Fibroblast of skin of right biceps (primary cell): ENCODE data around the gene MYORG.
A peak's percentile ranks its signal among the peaks of the same experiment; 100 is the strongest.
"Not testable (repeated sequence)": the region's sequence is repeated elsewhere in the genome, so short reads cannot be mapped to it uniquely, and the experiment has no call there.

Experiments
- DNase-seq: peaks from one replicate; pipeline ENCODE4 v3.0.0-alpha.2; 2013

Gene MYORG

DNA sequence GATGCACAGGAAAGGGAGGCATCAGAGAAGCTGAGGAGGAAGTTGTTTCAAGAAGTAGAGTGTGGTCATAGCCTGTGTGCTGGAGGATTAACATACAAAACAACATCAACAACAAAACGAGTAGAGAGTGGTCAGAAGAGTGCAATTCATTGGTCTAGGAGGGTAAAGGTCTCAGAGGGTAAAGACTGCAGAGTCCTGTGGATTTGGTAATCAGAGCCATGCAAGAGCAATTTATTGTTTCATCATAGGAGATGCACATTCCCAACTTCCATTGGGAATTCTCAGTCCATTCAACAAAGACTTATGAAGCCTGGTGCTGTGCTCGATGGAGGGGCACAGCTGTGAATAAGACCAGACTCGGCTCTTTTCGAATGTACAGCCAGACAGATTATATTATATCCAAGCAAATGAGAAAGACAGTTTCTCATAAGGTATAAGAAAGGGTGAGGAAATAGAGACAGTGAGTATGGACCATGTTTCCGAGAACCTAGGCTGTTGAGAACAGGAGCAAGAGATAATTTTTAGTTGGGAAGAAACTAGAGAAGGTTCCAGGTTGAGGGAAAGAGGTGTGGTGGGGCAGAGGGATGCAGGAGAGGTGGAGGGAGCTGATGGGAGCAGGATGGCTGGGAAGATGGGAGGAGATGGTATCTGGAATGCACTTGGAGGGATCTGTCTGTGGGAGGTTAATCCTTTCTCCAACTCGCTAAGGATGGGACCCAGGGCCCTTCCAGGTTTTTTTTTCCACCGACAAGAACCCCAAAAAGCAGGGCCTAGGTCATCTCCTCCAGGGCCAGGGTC, 7.9 kb upstream of the MYORG start:
- DNase-seq: no peak

DNA sequence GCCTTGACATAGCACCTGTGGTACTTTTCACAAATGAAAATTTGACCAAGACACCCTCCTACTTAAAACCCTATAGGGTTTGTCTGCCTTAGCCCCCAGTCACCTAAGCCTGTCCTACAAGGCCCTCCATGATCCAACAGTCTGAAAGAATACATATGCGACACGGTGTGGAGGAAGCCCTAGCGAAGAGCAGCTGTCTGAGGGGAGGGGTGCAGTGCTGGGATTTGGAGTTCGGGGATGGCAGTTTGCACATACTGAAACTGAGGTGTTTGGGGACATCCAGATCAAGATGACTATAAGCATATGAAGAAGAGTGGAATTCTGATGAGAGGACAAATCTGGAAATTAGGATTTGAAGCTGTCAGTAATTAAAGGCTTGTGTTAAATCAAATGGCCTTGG, 7.2 kb upstream of the MYORG start:
- DNase-seq: no peak

DNA sequence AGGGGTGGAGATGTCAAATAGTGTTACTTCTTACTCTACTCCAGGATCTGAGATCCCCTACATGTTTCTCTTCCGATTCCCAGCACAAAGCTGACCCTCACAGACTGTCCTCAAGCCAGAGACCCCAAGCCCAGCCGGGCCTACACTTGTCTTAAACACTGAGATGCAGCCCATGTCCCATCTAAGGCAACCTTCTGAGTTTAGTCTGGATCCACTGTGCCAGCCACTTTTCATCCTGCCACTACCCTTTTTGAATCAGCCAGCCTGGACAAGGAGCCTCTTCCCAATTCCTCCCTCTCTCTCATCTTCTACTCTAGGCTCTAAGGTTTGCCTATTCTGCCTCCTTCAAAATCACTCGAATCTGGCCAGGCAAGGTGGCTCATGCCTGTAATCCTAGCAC, 6.2 kb upstream of the MYORG start:
- no peak for DNase-seq

DNA sequence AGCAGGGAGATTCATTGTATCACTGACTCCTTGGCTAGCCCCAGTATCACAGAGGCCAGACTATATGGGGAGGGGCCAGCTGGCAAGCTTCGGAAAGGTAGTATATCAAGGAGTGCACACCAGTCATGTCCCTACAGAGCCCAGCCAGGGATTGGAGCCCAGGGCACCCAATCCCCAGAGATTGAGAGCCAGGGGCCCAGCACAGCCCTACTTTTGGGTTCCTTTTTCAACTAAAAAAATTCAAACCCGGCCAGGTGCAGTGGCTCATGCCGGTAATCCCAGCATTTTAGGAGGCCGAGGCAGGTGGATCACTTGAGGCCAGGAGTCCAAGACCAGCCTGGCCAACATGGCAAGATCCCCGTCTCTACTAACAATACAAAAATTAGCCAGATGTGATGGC, 5.4 kb upstream of the MYORG start:
- DNase-seq: no peak

DNA sequence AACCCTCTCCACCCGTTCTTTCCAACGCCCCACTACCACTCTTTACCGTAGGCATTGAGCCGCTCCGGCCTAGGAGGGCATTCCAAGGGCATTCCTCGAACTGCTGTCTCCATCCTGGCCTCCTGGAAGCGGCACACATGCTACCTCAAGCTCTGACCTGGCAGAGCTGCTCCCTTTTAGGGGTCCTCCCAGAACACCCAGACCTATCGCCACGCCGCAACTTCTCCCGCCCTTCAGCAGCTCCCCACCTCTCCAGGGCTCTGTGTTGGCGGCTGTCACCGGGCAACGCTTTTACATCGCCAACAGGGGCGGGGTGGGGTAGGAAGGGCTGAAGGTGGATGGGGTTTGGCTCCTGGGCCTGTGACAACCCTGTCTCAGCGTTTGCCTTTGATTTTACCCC, 4.6 kb upstream of the MYORG start:
- DNase-seq: no peak

DNA sequence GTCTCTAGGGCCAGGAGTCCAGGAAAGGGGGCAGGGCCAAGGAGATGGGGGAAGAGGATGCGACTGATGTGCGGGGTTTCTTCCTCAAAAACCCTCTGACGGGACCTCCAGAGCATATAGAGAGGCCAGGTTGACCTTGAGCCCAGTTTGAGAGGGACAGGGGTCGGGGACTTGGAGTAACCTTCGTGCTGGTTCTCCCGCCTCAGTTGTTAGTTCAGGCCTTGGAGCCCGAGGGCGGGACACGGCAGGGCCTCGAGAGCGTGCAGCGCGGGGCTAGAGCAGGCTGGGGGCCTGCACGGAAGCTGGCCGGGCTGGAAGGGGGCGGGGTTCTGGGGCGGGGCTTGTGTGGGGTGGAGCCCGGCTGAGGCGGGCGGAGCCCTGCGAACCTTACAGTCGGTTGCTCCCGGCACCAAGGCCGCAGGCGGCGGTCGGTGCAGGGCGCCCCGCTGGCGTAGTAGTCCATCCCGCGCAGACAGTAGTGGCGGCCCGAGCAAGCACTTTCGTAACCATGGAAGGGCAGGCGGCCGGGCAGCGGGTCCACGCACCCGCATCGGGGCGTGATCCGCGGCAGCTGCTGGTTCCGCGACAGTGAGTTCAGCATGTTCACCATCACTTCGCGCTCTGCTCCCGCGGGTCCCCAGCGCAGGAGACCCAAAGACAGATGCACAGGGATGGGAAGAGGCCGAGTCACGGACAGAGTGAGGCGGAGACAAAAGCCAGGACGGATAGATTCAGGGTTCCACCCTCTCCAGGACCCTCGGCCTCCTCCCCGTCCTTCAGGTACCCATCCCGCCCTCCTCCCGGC, 4.0 kb upstream of the MYORG start:
- peak; percentile 73 for DNase-seq

DNA sequence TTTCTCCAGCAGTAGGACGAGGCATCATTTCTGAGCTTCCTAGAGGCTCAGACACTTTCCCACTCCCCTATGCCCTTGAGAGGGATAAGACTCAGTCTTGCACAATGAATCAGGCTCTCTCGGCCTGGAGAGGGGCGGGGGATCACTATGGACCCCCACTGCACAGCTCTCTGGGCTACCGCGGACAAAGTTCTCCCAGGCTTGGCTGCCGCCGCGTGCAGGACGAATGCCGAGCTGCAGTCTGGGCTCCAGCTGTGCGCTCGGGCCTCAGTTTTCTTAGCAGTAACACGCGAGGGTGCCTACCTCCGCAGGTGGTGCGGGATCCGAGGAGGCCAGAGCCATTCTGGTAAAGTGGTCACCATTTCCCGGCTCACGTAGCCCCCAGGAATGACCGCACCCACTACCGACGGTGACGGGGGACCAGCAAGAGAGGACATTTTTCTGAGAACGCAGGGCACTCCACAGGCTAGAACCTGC, 3.4 kb upstream of the MYORG start:
- no peak for DNase-seq

DNA sequence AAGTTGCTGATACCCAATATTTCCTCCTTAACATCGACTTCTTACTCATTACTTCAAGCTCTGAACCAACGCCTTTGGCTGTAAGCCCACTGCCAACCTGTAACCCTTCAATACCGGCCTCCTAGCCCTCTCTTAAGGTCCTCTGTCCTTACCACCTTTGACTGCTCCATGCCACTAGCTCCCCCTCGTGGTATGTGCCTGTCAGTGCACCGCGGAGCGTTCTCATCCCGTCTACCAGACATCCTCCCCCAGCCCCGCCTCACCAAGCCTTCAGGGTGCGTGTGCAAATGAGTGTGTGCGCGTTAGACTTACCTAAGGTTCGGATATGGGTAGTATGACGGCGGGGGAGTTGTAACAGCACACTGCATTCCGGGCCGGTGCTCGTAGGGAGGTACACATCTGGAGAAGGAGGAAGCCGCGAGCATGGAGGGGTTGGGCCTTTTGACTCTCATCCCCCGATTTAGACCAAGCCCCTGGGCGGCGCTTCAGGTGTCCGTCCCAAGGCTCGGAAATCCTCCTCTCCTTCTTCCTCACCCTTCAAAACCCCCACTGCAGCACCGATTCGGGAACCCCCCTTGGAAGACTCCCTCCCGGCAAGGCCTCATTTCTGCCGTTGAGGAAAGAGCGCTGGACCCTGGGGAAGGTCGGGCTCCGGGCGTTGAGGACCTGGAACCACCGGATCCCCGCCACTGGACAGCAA, 2.8 kb upstream of the MYORG start:
- peak; percentile 72 for DNase-seq

DNA sequence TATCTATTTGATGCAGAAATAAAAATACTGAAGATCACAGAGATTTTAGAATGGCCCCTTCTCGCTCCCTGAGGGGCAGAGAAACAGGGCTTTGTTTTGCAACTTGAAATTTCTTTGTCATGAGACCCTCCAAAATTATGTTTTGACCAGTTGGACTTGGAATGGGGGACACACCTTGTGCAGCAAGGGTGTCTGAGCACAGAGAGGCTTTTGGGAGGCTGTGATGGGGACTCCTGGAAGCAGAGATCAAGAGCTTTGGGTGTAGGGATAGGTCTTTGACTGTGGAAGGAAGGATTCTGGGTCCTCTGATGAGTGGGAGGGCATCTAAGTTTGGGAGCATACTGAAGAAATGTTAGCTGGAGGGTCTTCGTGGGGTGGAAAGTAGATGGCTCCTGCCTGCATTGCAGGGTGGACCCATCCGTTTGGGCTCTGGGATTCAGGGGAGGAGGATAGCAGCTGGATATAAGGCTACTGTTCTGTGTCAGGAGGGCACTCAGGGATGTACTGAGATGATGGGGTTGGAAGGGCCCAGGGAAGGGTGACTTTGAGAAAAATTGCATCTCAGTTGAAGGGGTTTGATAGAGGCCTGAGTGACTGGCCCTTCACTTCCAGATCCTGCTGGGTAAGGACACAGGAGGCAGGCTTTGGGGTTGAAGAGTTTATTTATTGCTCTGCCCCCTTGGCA, 1.8 kb upstream of the MYORG start:
- DNase-seq: no peak

DNA sequence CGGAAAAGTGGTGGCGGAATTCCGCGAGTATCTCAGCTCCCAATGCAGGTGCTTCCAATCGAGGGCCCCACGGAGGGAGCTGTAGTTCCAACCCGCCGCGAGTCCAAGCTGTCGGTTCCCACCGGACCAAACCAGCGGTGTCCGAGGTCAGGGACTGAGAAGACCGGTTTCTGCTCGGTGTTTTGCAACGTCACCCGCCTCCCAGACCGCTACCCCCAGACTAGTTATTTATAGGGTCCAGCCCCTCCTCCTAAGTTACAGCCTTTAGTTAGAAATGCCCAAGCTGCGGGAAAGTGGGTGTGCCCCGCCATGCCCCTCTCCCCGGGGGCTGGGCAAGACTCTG, 677 bp upstream of the MYORG start:
- no peak for DNase-seq

DNA sequence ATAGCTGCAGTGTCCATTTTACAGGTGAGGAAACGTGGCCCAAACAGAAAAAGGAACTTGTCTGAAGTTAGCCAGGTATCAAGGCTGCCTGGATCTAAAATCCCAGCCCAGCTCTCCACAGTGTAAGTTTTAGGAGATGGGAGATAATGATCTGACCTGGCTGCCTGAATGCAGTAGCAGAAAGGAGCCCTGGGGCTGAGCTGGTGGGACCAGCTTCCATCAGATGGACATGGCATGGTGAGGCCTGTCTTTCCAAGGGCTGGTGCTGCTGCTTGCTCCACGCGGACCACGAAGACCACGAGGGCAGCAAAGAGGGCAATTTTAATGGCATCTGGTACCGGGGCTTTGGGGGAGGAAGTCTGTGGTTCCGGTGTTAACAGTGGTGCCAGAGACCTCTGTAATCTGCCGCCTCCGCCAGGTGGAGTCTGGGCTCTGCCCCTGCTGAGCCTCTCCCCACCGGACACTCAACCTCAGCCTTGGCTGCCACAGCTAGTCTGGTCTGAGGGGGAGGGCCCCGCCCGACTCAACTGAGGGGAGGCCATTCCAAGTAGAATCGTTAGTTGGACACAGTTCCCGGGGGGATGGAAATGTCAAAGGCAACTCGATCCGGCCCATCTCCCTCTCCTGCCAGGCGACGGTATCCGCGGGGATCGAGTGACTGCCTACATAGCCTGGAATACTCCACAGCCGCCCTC, 650 bp downstream of the MYORG start:
- no peak for DNase-seq

DNA sequence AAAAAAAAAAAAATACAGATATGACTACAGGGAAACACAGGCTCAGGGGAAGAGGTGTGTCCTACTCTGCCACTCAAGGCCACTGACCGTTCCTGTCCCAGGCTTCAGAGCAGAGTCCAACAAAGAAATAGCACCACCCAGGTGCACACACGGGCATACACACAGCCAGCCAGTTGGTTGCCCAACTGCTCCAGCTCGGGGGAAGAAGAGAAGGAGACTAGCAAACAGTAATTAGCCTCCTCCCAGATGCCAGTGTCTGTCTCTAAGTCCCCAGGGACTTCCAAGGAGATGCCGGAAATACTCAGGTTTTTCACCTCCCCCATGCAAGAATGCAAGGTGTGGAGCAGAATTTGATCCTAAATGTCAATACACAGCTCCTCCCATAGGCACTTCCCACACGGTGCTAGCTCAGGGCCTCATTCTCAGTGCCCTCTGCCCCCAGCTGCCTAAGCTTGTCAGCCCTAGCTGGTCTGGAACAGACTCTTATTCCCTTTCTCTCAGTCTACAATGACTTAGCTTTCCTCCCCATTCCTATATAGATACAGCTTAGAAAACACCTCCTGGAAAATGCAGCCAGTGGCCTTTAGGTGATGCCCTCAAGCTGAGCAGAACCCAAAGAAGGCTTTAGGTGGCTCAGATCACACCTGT, 1.7 kb downstream of the MYORG start:
- no peak for DNase-seq

DNA sequence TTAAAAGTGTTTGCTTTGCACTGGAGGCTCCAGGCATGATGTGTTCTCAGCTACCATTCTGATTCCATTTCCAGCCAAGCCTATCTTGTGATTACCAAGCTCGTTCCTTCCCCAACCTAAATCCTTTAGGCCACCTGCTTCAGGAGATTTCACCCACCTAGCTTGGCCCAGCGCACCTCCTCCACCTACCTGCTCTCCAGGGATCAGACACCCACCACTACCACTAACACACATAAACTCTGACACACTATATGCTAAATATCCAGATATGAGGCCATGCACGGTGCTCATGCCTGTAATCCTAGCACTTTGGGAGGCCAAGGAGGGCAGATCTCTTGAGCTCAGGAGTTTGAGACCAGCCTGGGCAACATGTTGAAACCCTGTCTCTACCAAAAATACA, 2.4 kb downstream of the MYORG start:
- DNase-seq: no peak

DNA sequence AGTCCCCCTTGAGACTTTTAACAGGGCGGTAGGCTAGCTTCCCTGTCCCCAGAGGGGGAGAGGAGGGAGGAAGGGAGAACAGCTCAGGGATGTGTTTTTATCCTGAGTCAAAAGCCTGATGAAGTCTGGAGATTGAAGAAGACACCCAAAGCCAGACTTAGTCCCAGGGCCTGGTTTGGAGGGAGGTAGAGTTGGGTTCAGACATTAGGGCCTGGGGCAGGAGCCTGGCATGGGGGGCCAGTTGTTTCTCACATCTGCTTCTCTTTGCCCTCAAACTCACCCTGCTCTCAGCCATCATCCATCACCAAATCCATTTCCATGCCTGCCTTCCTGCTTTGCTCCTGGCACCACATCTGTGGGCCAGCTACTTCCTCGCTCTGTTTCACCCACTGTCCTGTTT, 2.9 kb downstream of the MYORG start:
- DNase-seq: no peak

DNA sequence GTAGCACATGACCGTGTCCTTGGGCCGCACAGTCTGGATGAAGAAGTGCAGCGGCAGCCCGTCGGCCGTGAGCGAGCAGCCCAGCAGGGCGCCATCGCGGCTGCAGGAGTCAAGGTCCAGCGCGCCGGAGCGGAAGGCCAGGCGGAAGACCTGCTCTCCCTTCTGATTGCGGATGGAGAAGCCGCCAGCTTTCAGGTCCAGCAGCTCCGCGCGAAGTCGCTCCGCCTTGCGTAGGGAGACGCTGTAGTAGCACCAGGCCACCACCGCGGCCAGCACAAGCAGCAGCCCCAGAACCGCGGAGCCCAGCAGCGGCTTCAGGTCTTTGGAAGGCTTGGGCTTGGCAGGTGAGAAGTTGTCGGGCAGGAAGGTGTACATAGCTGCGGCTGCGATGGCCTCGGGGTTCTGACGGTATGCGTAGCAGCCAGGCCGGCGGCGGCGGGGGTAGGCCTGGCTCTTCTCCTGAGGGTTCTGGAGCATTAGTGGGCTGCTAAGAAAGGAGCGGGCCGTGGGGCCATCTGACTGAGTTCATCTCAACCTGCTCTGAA, 4.2 kb downstream of the MYORG start:
- DNase-seq: no peak

DNA sequence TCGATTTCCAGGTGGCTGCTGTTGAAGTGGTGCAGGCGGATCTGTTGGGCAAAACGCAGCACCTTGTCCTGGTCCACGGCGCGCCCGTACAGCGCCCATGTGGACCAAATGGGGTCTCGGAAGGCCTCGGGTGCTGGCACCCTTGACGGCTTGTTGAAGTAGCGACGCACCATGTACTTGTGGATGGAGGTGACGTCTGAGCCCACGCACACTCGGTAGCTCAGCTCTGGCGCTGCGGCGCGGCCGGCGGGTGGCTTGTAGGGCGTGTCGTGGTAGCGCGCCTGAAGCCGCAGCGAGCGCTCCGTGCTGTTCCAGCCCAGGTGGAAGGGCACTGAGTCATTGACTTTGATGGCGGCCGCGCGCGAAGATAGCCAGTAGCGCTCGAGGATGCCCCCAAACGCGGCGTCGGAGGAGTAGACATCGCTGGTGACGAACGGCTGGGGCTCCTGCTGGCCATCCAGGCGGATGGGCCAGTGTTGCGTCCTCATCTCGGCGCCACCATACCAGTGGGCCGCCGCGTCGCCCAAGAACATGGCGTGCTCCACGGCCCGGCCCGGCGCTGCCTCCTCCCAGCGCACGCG, 4.7 kb downstream of the MYORG start:
- DNase-seq: no peak

DNA sequence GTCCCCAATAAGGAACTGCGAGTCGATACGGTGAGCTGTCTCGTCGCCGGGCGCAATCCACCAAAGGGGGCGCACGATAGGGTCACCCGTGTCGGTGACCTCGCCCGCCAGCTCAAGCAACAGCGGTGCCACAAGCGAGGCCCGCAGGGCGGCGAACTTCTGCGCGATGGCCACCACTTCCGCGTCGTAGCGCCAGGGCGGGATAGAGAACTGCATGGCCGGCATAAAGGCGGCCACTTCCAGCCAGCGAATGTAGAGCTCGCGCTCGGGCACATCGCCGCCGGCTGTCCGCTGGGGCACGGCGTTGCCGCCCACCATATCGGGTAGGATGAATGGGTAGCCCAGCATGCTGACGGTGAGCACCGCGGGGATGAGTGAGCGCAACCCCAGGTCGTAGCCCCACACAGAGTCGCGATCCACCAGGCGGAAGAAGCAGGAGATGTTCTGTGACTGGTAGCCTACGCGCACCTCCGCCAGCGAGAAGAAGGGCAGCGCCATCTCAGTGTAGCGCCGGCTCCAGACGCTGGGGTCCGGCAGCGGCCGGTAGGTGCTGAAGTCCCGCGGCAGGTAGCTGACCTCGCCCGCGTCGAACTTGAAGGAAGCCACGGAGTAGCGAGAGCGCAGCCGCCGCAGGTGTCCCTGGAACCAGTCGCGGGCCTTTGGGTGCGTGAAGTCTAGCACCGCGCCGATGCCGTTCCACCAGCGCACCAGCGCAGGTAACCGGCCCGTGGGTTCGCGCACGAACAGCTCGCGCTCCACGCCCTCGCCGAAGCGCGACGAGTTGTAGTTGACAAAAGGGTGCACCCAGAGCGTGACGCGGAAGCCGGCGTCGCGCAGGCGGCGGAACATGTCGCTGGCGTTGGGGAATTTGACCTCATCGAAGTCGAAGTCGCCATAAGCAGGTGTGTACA, 5.5 kb downstream of the MYORG start:
- no peak for DNase-seq

DNA sequence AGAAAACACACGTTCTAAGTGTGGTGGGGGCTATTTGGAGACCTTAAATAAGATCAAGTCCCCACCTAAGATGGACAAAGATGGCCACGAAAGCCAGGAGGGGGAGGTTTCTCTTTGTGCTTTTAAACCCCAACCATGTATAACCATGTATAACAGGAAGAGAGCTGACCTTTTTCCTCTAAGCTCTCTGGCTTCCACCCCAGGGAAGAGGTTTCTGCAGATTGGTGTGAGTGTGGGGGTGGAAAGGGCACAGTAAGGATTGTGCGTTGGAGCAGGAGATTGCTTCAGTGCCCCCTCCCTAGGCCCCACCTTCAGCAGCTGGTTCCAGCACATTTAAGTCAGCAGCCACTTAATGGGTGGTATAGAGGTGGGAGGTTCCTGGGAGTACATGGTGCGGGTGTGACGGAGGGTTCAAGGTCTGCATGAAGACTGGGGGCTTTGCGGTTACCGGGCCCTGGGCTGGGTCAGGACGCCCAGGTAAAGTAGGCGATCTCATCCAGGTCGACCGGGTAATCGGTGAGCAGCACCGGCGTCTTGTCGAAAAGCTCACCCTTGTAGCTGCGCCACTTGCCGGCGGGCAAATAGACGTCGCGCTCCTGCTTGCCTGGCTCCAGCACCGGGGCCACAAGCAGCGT, 6.2 kb downstream of the MYORG start:
- no peak for DNase-seq

DNA sequence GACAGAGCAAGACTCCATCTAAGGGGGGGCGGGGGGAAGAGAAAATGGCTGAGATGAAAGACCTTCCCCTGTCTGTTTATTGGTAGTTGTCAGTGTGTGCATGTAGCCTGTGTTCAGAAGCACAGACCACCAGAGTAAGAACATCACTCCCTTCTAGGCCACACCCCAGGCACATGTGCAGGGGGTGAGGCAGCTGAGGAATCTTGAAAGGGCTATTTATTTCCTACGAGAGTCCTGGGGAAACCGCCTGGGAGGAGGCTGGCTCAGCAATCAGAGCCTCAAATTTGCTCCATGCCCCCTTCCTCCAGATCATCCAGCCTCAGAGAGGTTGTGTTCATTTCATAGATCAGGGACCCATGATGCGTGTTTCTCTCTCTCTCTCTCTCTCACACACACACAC, 7.1 kb downstream of the MYORG start:
- DNase-seq: no peak

DNA sequence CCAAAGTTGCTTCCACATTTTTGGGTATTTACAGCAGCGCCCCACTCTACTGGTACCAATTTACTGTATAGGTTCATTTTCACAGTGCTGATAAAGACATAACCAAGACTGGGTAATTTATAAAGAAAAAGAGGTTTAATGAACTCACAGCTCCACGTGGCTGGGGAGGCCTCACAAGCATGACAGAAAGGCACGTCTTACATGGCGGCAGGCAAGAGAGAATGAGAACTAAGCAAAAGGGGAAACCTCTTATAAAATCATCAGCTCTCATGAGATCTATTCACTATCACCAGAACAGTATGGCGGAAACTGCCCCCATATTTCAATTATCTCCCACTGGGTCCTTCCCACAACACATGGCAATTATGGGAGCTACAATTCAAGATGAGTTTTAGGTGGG, 7.9 kb downstream of the MYORG start:
- DNase-seq: not testable (repeated sequence)
